Right cardiac atrium (tissue), 5 donors: Measurements from ENCODE around the gene DDX28. TPM values are rescaled to one million over a fixed set of nuclear protein-coding genes. Genes with fewer than 3 reads are reported as not detected.
A peak's percentile ranks its signal among the peaks of the same experiment; 100 is the strongest.
"Not testable (repeated sequence)": the region's sequence is repeated elsewhere in the genome, so short reads cannot be mapped to it uniquely, and the experiment has no call there.

Experiments used
- ATAC-seq, 2 donors: fragments of 200-7000 bp; cut with Tn5 transposase; one replicate each; pipeline versions ENCODE4 v1.8.0 to v1.9.1; 2020; ENCODE audit warnings: moderate library complexity in 2 of 2, mild to moderate bottlenecking in 1 of 2
- DNase-seq, 3 donors: peaks; one replicate each; pipeline ENCODE4 v3.0.0-alpha.2; 2020
- H3K27ac ChIP-seq: one replicate; pipeline ENCODE4 v1.5.1; 2013; ENCODE audit warnings: mild to moderate bottlenecking, low read length, control low read depth, moderate library complexity
- H3K27me3 ChIP-seq: one replicate; pipeline ENCODE4 v1.6.1; 2013; ENCODE audit not compliant: control insufficient read depth, insufficient read depth
- H3K4me1 ChIP-seq: one replicate; pipeline ENCODE4 v1.6.1; 2013; ENCODE audit warnings: low read length; ENCODE audit not compliant: control insufficient read depth, insufficient read depth
- H3K4me3 ChIP-seq: one replicate; pipeline ENCODE4 v1.5.1; 2013; ENCODE audit warnings: low read length, control low read depth
- H3K9me3 ChIP-seq: one replicate; pipeline ENCODE4 v1.6.1; 2013; ENCODE audit warnings: low read length; ENCODE audit not compliant: control insufficient read depth
- WGBS: extraction: QIAGEN DNeasy Blood & Tissue Kit; methylation state at CpG from one replicate; pipeline ENCODE4 v1.1.7; 2013; 5-methylcytosine and 5-hydroxymethylcytosine counted together
- intact Hi-C, 4 donors: fragments of 100-400 bp; cut with DNase I; formaldehyde crosslinking; loops; one replicate each; pipeline versions ENCODE4 v1.11.0 to v1.14.0; 2022 to 2023
- polyA plus RNA-seq: library from polyadenylated mRNA; stranded (reverse); fragments of 200-250 nt; gene quantifications from one replicate; pipeline ENCODE4 v1.2.3, GENCODE V29; 2013
- total RNA-seq, 4 donors: library from RNA; stranded (reverse); fragmentation: NEBNext Ultra II Directional; extraction: Animal tissue kit (Norgen Biotek cat#: 25700); gene quantifications; one replicate each; pipeline ENCODE4 v1.2.1, GENCODE V29; 2021
- donor health status: healthy with polysubstance abuse.
- donor health status: DM: no; HTN: yes; CAD: no.
- donor health status: DM: no; HTN: no; CAD: no.
- donor health status: DM: no; HTN: yes; CAD: no; lungs with severe emphysema.
- donor health status: DM: yes; HTN: yes; CAD: no.

Gene DDX28
- total and polyA plus RNA-seq, 5 donors = 6.7 to 8.4 (median 7.7) TPM

GRCh38 chr16:68040506-68041288 lies 17.7 kb upstream of the DDX28 start:
- H3K4me1 ChIP-seq = no peaks in the 10 kb centered on the region
- DNase-seq (peak; percentile 81 to 92 (median 91)), ATAC-seq (peak; percentile 93 to 94)
- WGBS = 64% methylated on average over 14 of the region's 14 CpGs
- H3K9me3 ChIP-seq = no peaks in the 10 kb centered on the region
- no peak overlapping the region for H3K27ac ChIP-seq
- intact Hi-C loops = loop anchor here in 2 of 4 donors (5.0 to 10.0 kb wide), 3 partner anchors 56 to 226 kb away; partner anchors contain the start of gene DPEP3 (in 1 of the 2)
- H3K4me3 ChIP-seq = no peak overlapping the region
- no peaks in the 10 kb centered on the region for H3K27me3 ChIP-seq

GRCh38 chr16:68037841-68038597 lies 15.0 kb upstream of the DDX28 start:
- Histone ChIP-seq H3K9me3 (no peaks in the 10 kb centered on the region), H3K27ac (peak overlapping the region; percentile 78), H3K4me1 (no peaks in the 10 kb centered on the region), H3K4me3 (no peak overlapping the region), H3K27me3 (no peaks in the 10 kb centered on the region)
- DNase-seq (no peak), ATAC-seq (no peak)
- 83% methylated on average over 9 of the region's 9 CpGs for WGBS
- intact Hi-C loops = loop anchor here in 2 of 4 donors (10.0 kb wide), 2 partner anchors 153 to 223 kb away; partner anchors contain the start of gene NRN1L (in 1 of the 2)

GRCh38 chr16:68035227-68035626 lies 12.2 kb upstream of the DDX28 start:
- intact Hi-C loops = loop anchor here in 2 of 4 donors (10.0 kb wide), 2 partner anchors 150 to 220 kb away; partner anchors contain the start of gene NRN1L (in 1 of the 2)
- Histone ChIP-seq H3K4me1 (no peaks in the 10 kb centered on the region), H3K9me3 (no peaks in the 10 kb centered on the region), H3K4me3 (no peak overlapping the region), H3K27me3 (no peaks in the 10 kb centered on the region), H3K27ac (no peak overlapping the region)
- no peak for DNase-seq
- 70% methylated on average over 2 of the region's 2 CpGs for WGBS
- no peak for ATAC-seq

GRCh38 chr16:68033101-68033500 lies 10.1 kb upstream of the DDX28 start:
- Histone ChIP-seq H3K27ac (no peak overlapping the region), H3K4me3 (no peak overlapping the region), H3K27me3 (no peaks in the 10 kb centered on the region), H3K9me3 (no peaks in the 10 kb centered on the region), H3K4me1 (no peaks in the 10 kb centered on the region)
- ATAC-seq = no peak
- no peak for DNase-seq
- intact Hi-C loops = loop anchor here in 2 of 4 donors (10.0 kb wide), 2 partner anchors 148 to 218 kb away; partner anchors contain the start of gene NRN1L (in 1 of the 2)
- WGBS = 96% methylated on average over 2 of the region's 2 CpGs

- Histone ChIP-seq H3K27ac (no peak overlapping the region), H3K4me3 (no peak overlapping the region), H3K4me1 (no peaks in the 10 kb centered on the region), H3K27me3 (no peaks in the 10 kb centered on the region), H3K9me3 (no peaks in the 10 kb centered on the region)
- no peak for DNase-seq
- peak; percentile 26 to 53 for ATAC-seq
- intact Hi-C loops = loop anchor here in 2 of 4 donors (10.0 kb wide), 2 partner anchors 147 to 217 kb away; partner anchors contain the start of gene NRN1L (in 1 of the 2)
- 95% methylated on average over 2 of the region's 2 CpGs for WGBS
These were observed 8.9 kb upstream of the DDX28 start for GRCh38 chr16:68031951-68032350.

- intact Hi-C loops = loop anchor here in 2 of 4 donors (10.0 kb wide), 2 partner anchors 145 to 215 kb away; partner anchors contain the start of gene NRN1L (in 1 of the 2)
- ATAC-seq = peak in 1 of 2 donors; percentile 75
- peak in 1 of 3 donors; percentile 37 for DNase-seq
- 62% methylated on average over 6 of the region's 6 CpGs for WGBS
- not testable (repeated sequence) for H3K27ac ChIP-seq, H3K9me3 ChIP-seq, H3K4me1 ChIP-seq, H3K27me3 ChIP-seq, H3K4me3 ChIP-seq
These were observed 7.1 kb upstream of the DDX28 start for GRCh38 chr16:68030108-68030507.

GRCh38 chr16:68028996-68029395 lies 6.0 kb upstream of the DDX28 start:
- ATAC-seq (no peak), DNase-seq (no peak)
- no peaks in the 10 kb centered on the region for H3K27me3 ChIP-seq
- intact Hi-C loops = no loop called here
- WGBS = 96% methylated on average over 3 of the region's 3 CpGs
- H3K9me3 ChIP-seq = no peaks in the 10 kb centered on the region
- H3K4me3 ChIP-seq = no peak overlapping the region
- no peaks in the 10 kb centered on the region for H3K4me1 ChIP-seq
- H3K27ac ChIP-seq = no peak overlapping the region

- DNase-seq (no peak), ATAC-seq (peak; percentile 10 to 22)
- H3K27me3 ChIP-seq = no peaks in the 10 kb centered on the region
- intact Hi-C loops = no loop called here
- no peak overlapping the region for H3K27ac ChIP-seq
- peak overlapping the region; percentile 61 for H3K4me3 ChIP-seq
- no peaks in the 10 kb centered on the region for H3K9me3 ChIP-seq
- peaks cover 10% of the 10 kb centered on the region for H3K4me1 ChIP-seq
- 10% methylated on average over 19 of the region's 19 CpGs for WGBS
These were observed 729 bp downstream of the DDX28 start for GRCh38 chr16:68022278-68022727.

GRCh38 chr16:68021490-68021889 lies 1.5 kb downstream of the DDX28 start:
- Histone ChIP-seq H3K4me1 (peaks cover 10% of the 10 kb centered on the region), H3K4me3 (no peak overlapping the region), H3K9me3 (no peaks in the 10 kb centered on the region), H3K27me3 (no peaks in the 10 kb centered on the region), H3K27ac (no peak overlapping the region)
- intact Hi-C loops = no loop called here
- DNase-seq (no peak), ATAC-seq (no peak)
- WGBS = 93% methylated on average over 10 of the region's 10 CpGs

GRCh38 chr16:68019167-68019680 lies 3.8 kb downstream of the DDX28 start:
- no peak overlapping the region for H3K27ac ChIP-seq
- no peak overlapping the region for H3K4me3 ChIP-seq
- H3K27me3 ChIP-seq = no peaks in the 10 kb centered on the region
- ATAC-seq (no peak), DNase-seq (no peak)
- WGBS = 66% methylated on average over 8 of the region's 8 CpGs
- intact Hi-C loops = no loop called here
- H3K4me1 ChIP-seq = peaks cover 10% of the 10 kb centered on the region
- no peaks in the 10 kb centered on the region for H3K9me3 ChIP-seq
